WI38 (cell line): ENCODE data around the gene SSMEM1.
"Not testable (repeated sequence)": the region's sequence is repeated elsewhere in the genome, so short reads cannot be mapped to it uniquely, and the experiment has no call there.

Source experiments
- H3K4me3 ChIP-seq: 2 replicates; pipeline ENCODE4 v1.5.1; 2011; ENCODE audit warnings: low read depth, mild to moderate bottlenecking, control low read depth, low read length
- CTCF ChIP-seq: IDR thresholded peaks from 2 replicates; pipeline ENCODE4 v1.5.1; 2012; ENCODE audit warnings: low read depth, mild to moderate bottlenecking, control low read depth, low read length

Gene SSMEM1

DNA sequence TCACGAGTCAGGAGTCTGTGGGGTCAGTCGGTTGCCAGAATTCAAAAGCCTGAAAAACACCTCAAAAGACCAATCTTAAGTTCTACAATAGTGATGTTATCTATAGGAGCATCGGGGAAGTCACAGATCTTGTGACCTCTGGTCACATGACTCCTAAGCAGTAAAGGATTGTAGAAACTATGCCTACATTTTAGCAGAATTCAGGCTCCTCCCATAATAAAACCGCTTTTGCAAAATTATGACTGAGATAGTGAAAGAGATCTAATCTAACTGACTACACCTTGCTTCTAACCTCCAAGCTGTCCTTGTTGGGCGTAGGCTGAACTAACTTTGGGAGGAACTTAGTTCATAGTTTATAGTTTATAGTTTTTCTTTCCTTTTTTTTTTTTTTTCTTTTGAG lies 16.6 kb downstream of the SSMEM1 start:
- H3K4me3 ChIP-seq = no peak overlapping the region
- no peak for TF ChIP-seq CTCF

- H3K4me3 ChIP-seq = not testable (repeated sequence)
Observed at GRCh38 chr7:130224923-130225322, 17.3 kb downstream of the SSMEM1 start.

- no peak for TF ChIP-seq CTCF
- no peak overlapping the region for H3K4me3 ChIP-seq
Observed at GRCh38 chr7:130226333-130226732, 18.7 kb downstream of the SSMEM1 start.

GRCh38 chr7:130227883-130228575 lies 20.4 kb downstream of the SSMEM1 start:
- no peak overlapping the region for H3K4me3 ChIP-seq
- no peak for TF ChIP-seq CTCF

GRCh38 chr7:130228840-130229502 lies 21.3 kb downstream of the SSMEM1 start:
- no peak for TF ChIP-seq CTCF

GRCh38 chr7:130229981-130230380 lies 22.3 kb downstream of the SSMEM1 start:
- H3K4me3 ChIP-seq = not testable (repeated sequence)

More at GRCh38 chr7:130228840-130229502, 21.3 kb downstream of the SSMEM1 start:
- H3K4me3 ChIP-seq = no peak overlapping the region

- H3K4me3 ChIP-seq = no peak overlapping the region
- no peak for TF ChIP-seq CTCF
Observed at GRCh38 chr7:130231792-130232191, 24.1 kb downstream of the SSMEM1 start.

DNA sequence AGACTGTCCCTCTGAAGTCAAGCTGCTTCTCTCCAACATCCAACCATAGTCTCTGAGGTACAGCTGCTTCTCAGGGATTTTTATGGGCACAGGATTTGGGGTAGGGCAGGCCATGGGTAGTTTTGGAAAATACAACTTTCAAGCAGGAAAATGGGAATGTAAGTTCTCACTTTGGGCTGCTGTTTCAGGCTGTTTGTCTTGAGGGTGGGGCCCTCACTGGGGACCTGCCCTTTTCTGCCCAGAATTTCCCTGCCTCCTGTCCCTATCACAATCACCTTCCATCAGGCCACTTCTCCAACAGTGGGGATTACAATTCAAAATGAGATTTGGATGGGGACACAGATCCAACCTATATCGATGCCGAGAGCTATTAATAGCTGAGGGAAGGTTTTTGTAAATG lies 24.5 kb downstream of the SSMEM1 start:
- TF ChIP-seq CTCF = no peak
- H3K4me3 ChIP-seq = no peak overlapping the region
